ENCODE results near the gene ZNF488.

Gene ZNF488

DNA sequence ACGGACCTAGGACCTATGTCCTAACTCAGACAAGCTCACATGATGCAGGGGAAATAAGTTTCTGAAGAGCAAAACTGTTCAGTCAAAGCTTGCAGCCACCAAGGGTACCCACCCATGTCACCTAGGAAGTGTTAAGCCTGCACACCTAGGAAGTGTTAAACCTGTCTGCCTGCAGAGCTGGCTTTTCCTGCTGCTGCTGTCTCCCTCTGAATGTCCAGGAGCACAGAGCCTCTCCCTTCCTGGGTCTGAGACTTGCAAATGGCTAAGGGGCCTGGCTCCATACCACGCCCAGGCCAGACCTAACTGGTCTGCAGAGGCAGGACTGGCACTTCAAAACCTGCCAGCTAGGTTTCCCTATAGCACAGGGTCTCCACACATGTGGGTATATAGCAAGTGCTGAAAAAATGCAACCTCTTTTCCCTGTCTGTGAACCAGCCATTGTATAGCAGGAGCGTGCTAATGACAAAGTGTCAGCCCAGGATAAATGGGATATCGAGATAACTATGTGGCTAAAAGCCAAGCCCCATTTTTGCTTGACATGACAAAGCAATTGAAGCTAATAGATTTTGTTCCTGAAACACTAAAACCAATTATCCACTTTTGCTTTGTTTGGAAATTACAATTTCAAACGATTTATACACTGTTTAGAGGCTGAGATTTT, 60.3 kb downstream of the ZNF488 start:
- TF ChIP-seq, protein P1, sequence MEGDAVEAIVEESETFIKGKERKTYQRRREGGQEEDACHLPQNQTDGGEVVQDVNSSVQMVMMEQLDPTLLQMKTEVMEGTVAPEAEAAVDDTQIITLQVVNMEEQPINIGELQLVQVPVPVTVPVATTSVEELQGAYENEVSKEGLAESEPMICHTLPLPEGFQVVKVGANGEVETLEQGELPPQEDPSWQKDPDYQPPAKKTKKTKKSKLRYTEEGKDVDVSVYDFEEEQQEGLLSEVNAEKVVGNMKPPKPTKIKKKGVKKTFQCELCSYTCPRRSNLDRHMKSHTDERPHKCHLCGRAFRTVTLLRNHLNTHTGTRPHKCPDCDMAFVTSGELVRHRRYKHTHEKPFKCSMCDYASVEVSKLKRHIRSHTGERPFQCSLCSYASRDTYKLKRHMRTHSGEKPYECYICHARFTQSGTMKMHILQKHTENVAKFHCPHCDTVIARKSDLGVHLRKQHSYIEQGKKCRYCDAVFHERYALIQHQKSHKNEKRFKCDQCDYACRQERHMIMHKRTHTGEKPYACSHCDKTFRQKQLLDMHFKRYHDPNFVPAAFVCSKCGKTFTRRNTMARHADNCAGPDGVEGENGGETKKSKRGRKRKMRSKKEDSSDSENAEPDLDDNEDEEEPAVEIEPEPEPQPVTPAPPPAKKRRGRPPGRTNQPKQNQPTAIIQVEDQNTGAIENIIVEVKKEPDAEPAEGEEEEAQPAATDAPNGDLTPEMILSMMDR (IDR thresholded peaks at IDR 0.05; ENCODE audit: low read depth, low read length) = no peak
- no peaks in the 10 kb centered on the region for H3K36me3 ChIP-seq
- no peak overlapping the region for H3K4me3 ChIP-seq (ENCODE audit: low read depth, low read length)
- H3K4me1 ChIP-seq = peaks cover 7% of the 10 kb centered on the region
- DNase-seq = no peak
- no peaks in the 10 kb centered on the region for H3K9me3 ChIP-seq
- no peaks in the 10 kb centered on the region for H3K27me3 ChIP-seq

GRCh38 chr10:47323087-47323486, 61.0 kb downstream of the ZNF488 start:
- H3K36me3 ChIP-seq = no peaks in the 10 kb centered on the region
- TF ChIP-seq, protein P1 (IDR thresholded peaks at IDR 0.05; ENCODE audit: low read depth, low read length) = no peak
- peaks cover 7% of the 10 kb centered on the region for H3K4me1 ChIP-seq
- DNase-seq = no peak
- no peak overlapping the region for H3K4me3 ChIP-seq (ENCODE audit: low read depth, low read length)
- no peaks in the 10 kb centered on the region for H3K27me3 ChIP-seq
- H3K9me3 ChIP-seq = no peaks in the 10 kb centered on the region

DNA sequence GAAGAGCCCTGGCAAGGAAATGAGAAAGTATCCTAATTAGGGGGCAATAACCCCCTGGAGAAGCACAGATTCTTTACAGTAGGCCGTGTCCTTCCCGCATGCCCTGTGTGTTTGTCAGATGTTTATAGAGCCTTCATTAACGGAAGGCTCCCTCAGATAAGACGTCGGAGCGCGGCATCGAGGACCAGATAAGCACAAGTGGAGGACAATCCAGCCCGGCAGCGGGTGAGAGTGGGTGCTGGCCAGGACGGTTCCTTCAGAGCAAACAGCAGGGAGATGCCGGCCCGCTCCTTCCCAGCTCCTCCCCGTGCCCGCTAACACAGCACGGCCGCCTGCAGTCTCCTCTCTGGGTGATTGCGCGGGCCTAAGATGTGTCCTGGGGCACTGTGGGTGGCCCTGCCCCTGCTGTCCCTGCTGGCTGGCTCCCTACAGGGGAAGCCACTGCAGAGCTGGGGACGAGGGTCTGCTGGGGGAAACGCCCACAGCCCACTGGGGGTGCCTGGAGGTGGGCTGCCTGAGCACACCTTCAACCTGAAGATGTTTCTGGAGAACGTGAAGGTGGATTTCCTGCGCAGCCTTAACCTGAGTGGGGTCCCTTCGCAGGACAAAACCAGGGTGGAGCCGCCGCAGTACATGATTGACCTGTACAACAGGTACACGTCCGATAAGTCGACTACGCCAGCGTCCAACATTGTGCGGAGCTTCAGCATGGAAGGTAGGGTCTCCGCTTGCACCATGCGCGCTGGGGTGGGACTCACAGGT, 61.6 kb downstream of the ZNF488 start, which contains the start of gene GDF2:
Gene GDF2, plus strand, starts transcription at position 155 of the 762 bp plus-strand sequence. Its CDS starts 215 bp downstream, at position 370.
- no peak within 1 kb of the TSS for H3K4me3 ChIP-seq (ENCODE audit: low read depth, low read length)
- no peaks in the 10 kb centered on the region for H3K9me3 ChIP-seq
- TF ChIP-seq, protein P1 (IDR thresholded peaks at IDR 0.05; ENCODE audit: low read depth, low read length) = no peak
- DNase-seq = no peak
- no peaks in the 10 kb centered on the region for H3K27me3 ChIP-seq
- H3K4me1 ChIP-seq = peaks cover 7% of the 10 kb centered on the region
- H3K36me3 ChIP-seq = no peaks in the 10 kb centered on the region

DNA sequence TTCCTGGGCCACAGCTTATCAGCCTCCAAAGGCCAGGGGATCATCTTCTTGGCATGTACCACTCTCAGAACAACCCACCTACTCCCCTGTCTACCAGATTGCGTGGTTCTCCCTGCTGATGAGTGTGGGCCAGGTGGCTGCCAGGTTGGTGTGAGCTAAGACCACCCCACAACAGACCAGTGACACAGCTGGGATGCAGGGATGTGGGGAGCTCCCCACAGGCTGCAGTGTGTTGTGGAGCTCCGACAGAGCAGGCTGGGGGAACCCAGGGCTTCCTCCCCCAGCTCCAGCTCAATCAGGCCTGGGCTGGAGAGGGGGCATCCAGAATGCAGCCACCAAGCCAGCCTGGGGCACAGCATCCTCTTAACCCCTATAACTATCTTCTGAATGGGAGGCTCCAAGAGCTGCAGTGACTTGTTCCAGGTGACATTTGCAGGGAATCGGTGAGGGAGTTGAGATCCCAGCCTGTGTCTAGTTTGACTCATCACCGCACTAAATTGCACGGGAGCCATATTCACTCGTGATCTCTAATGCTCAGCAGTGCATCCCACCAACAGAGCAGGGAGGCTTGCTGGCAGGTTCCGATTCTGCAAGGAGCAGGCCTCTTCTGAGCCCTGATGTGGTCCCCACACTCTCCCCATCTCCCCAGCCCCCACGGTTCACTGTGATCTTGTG, 62.4 kb downstream of the ZNF488 start:
- Histone ChIP-seq H3K4me3 (ENCODE audit: low read depth, low read length) (no peak overlapping the region), H3K27me3 (no peaks in the 10 kb centered on the region), H3K36me3 (no peaks in the 10 kb centered on the region), H3K4me1 (peaks cover 5% of the 10 kb centered on the region), H3K9me3 (no peaks in the 10 kb centered on the region)
- no peak for DNase-seq
- TF ChIP-seq, protein P1 (IDR thresholded peaks at IDR 0.05; ENCODE audit: low read depth, low read length) = no peak

GRCh38 chr10:47320812-47321211, 63.3 kb downstream of the ZNF488 start:
- Histone ChIP-seq H3K36me3 (no peaks in the 10 kb centered on the region), H3K27me3 (no peaks in the 10 kb centered on the region), H3K4me3 (ENCODE audit: low read depth, low read length) (no peak overlapping the region), H3K9me3 (no peaks in the 10 kb centered on the region), H3K4me1 (no peaks in the 10 kb centered on the region)
- DNase-seq = no peak
- TF ChIP-seq, protein P1 (IDR thresholded peaks at IDR 0.05; ENCODE audit: low read depth, low read length) = no peak

Data from BE2C (cell line).